A549 treated with CpdA at 1 μM for 4 hours (cell line): ENCODE measurements around the gene RSRP1. TPM values are rescaled to one million over a fixed set of nuclear protein-coding genes. Genes with fewer than 3 reads are reported as not detected.

Source experiments
- total RNA-seq: library from RNA; stranded (reverse); fragments of 200-300 nt; extraction: Qiagen RNA extraction; gene quantifications from 5 replicates; pipeline ENCODE4 v1.2.3, GENCODE V29; 2022; ENCODE audit warnings: low read depth

Gene RSRP1
- total RNA-seq: 21.6 to 24.6 TPM (median 23.7 TPM) in 5 replicates

DNA sequence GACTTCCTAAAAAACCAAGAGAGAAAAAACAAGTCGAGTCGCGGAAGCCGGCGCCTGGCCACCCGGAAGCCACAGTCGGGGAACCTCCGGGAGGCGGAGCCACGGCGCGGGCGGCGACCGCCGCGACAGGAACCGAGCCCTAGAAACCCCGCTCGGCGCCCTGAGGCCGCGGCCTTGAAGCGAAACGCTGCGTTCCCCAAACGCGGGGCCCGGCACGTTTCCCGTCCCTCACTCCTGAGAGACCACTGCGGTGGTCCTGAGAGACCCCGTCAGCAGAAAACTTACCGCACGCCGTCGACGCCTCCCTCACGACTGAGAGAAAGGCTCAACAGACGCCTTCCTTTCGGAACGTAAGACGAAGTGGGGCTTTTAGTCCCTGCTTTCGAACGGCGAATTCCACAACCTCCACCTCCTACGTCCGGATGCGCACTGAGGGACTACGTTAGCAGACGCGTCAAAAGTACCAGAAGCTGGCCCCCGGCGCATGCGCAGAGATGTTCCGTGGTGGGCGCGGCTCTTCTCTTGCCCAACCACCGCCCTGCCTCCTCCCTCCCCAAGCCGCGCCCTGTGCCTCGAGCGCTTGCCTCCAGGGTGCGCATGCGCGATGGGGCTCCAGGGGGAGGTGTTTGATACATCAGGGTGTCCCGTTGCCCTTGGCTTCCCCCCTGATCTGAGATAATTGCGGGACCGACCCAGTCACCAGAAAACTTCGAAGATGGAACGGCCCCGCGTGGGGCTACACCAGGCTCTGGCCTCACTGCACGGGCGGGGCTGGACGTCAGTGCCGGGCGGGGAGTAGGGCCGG, at the start of gene RSRP1:
RSRP1 (minus strand) TSS at position 431 of the 805 bp plus-strand sequence. CDS start 491 bp downstream, outside the sequence.

GRCh38 chr1:25272238-25272637, 25.0 kb upstream of the RSRP1 start, which contains the start of gene RHD:
RHD (plus strand) TSS chr1:25272509; CDS start chr1:25272548, 39 bp downstream.

DNA sequence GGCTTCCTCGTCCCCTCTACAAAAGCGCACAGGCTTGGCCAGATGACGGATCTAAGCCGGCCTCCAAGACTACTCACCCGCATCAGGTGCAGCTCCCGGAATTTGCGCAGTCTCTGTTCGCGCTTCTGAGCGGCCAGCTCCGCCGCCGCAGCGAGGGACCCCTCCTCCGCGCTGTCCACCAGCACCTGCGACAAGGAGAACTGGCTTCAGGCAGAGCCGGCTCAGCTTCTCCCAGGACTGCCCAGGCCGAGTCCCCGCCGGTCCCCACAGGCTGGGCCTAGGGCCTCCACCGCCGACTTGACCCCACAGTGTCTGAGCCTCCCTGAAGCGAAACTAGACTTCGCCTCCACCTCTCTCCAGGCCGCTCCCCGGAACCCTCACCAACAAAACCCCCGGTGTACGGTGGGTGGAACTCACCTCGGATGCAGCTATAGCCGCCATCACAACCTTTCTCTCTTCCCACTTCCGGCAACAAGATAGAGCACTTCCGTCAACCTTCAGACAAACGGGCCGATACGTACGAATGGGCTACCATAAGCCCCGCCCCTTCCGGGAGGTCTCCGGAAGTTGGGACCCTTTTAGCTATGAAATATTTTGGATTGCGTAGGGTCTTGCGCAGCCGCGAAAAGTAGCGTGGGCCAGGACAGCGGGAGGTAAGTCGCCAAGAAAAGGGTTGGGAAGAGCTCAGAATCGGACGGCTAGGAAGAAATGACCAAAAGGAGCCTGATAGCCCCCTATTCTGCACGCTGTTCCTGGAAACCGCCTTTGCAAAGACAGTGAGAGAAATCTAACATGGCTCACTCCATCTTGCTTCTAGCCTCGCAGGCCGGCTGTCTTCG, 15.0 kb downstream of the RSRP1 start, which contains the start of gene SYF2:
SYF2 (minus strand) TSS at position 476 of the 839 bp plus-strand sequence; CDS start at position 441, 35 bp downstream.

Other genes with a start within 250 kb of the RSRP1 start
- gene SYF2, start 15.0 kb downstream of the RSRP1 start, total RNA-seq: 36.9 to 50.9 TPM (median 40.1 TPM) in 5 replicates
- not detected in 5 replicates for gene RHD, start 25.1 kb upstream of the RSRP1 start, total RNA-seq
- 67.2 to 89.3 TPM (median 71.7 TPM) in 5 replicates for gene TMEM50A, start 90.9 kb upstream of the RSRP1 start, total RNA-seq
- gene RHCE, start 173.4 kb upstream of the RSRP1 start, total RNA-seq: 0.02 to 0.12 TPM in 2 of 5 replicates, not detected in the others
- gene MACO1, start 183.4 kb upstream of the RSRP1 start, total RNA-seq: 9.2 to 11.5 TPM (median 9.4 TPM) in 5 replicates